DOHH2 (cell line): ENCODE measurements around the gene ODAD4.

Experiments
- EZH2phosphoT487 ChIP-seq: fragments of 200-600 bp; sonication (generic); IDR thresholded peaks from 2 replicates; pipeline ENCODE4 v1.6.1; 2017; ENCODE audit warnings: borderline replicate concordance, mild to moderate bottlenecking, antibody characterized with exemption, low read length, moderate library complexity, mixed read lengths
- TF ChIP-seq, protein P1 (sequence below): fragments of 200-600 bp; sonication (generic); IDR thresholded peaks from one replicate; pipeline ENCODE4 v1.5.1; 2014; ENCODE audit warnings: antibody characterized with exemption, mild to moderate bottlenecking, low read depth, low read length; ENCODE audit not compliant: poor library complexity, severe bottlenecking

DNA sequence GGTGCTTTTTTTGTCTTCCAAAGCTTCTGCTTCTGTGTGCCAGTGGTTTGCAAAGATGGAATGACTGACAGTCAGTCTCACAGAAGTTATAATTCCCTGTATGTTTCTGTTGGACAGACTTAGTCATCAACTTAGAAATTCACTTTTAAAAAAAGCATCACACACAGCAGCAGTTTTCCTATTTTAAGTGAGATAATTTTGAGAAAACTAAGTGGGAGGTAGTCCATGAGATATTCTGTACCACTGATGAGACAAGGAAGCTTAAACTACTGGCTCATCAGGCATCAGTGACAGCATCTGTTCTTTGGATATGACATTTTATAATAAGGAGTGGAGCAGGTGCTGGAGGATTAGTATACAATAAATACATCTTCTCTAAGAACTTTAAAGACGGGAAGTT, 56.2 kb downstream of the ODAD4 start:
- TF ChIP-seq, protein P1, sequence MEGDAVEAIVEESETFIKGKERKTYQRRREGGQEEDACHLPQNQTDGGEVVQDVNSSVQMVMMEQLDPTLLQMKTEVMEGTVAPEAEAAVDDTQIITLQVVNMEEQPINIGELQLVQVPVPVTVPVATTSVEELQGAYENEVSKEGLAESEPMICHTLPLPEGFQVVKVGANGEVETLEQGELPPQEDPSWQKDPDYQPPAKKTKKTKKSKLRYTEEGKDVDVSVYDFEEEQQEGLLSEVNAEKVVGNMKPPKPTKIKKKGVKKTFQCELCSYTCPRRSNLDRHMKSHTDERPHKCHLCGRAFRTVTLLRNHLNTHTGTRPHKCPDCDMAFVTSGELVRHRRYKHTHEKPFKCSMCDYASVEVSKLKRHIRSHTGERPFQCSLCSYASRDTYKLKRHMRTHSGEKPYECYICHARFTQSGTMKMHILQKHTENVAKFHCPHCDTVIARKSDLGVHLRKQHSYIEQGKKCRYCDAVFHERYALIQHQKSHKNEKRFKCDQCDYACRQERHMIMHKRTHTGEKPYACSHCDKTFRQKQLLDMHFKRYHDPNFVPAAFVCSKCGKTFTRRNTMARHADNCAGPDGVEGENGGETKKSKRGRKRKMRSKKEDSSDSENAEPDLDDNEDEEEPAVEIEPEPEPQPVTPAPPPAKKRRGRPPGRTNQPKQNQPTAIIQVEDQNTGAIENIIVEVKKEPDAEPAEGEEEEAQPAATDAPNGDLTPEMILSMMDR, result no peak
- TF ChIP-seq EZH2phosphoT487, result no peak
